GM12892 (cell line): ENCODE data around the gene BCO2.

Experiments used
- DNase-seq: peaks from one replicate; pipeline ENCODE4 v3.0.0; 2011; ENCODE audit not compliant: insufficient read length
- FAIRE-seq: peaks from 2 replicates; lab custom pipeline; 2011; peaks lifted over from hg19 to GRCh38; lab: Jason Lieb, UNC
- POLR2A ChIP-seq: IDR thresholded peaks from 2 replicates; pipeline ENCODE4 v1.6.1; 2011; ENCODE audit warnings: low read depth, low read length, control low read depth
- POLR2AphosphoS5 ChIP-seq: IDR thresholded peaks from 2 replicates; pipeline ENCODE4 v1.6.1; 2011; ENCODE audit warnings: low read depth, low read length, control low read depth
- TAF1 ChIP-seq: IDR thresholded peaks from 2 replicates; pipeline ENCODE4 v1.6.1; 2011; ENCODE audit warnings: low read depth, mild to moderate bottlenecking, control low read depth, low read length, borderline replicate concordance

BCO2 gene

DNA sequence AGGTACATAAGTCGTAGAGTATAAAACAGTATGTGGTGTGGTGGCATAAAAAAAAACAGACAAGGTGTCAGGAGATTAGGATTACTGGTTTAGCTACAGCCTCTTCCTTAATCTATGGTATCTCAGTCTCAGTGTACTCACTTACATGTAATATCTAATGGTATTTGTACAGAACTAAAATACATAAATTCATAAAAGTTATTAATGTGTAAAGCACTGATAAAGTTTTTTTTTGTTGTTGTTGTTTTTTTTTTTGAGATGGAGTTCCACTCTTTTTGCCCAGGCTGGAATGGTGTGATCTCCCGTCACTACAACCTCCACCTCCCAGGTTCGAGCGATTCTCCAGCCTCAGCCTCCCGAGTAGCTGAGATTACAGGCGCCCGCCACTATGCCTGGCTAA, 53.8 kb downstream of the BCO2 start:
- no peak for TF ChIP-seq POLR2AphosphoS5
- TF ChIP-seq POLR2A: no peak
- TF ChIP-seq TAF1: no peak
- FAIRE-seq: no peak
- DNase-seq: no peak

DNA sequence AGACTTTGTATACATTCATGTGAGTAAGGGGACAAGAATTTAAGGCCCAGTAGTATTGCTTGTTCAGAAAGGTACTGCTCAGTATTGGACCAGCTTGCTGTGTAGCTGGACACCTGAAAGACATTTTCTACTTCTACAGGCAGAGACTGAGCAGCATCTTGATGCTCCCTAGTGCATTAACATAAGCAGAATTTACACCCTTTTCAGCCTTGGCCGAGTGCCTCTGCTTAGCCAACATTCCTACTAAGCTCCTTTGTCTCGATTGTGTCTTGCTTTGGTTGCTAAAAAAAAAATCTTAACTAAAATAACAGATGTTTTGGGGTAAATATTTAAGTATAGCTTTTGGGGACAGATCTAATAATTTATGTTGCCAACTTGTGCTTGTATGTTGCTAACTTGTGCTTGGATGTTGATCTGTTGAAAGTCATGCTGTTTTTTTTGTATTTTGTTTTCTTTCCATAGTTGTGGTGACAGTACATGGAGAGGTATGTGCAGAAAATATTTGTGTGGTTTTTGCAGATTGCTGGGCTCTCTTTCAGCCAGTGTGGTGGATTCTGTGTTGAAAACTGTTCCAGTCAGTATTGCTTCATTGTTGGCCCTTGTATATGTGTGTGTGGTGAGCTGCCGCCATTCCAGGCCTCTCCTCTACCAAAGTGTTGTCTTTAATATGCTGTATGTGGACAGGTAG, 54.6 kb downstream of the BCO2 start:
- DNase-seq: no peak
- TF ChIP-seq POLR2AphosphoS5: no peak
- TF ChIP-seq TAF1: no peak
- TF ChIP-seq POLR2A: no peak
- no peak for FAIRE-seq

DNA sequence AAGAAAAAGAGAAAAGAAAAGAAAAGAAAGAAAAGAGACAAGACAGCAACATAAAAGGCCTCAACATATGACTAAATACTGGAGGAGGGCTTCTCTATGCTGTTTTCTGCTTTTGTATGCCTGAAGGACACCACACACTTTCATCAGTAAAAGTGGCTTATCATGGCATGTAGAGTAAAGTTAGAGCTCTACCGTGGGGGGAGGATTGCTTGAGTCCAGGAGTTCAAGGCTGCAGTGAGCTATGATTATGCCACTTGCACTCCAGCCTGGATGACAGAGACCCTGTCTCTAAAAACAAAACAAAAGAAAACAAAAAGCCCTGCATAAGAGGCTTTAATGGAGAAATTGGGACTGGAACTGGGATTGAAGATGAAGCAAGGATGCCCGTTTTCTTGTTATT, 56.6 kb downstream of the BCO2 start:
- no peak for TF ChIP-seq TAF1
- no peak for TF ChIP-seq POLR2A
- TF ChIP-seq POLR2AphosphoS5: no peak
- DNase-seq (no peak), FAIRE-seq (no peak)

DNA sequence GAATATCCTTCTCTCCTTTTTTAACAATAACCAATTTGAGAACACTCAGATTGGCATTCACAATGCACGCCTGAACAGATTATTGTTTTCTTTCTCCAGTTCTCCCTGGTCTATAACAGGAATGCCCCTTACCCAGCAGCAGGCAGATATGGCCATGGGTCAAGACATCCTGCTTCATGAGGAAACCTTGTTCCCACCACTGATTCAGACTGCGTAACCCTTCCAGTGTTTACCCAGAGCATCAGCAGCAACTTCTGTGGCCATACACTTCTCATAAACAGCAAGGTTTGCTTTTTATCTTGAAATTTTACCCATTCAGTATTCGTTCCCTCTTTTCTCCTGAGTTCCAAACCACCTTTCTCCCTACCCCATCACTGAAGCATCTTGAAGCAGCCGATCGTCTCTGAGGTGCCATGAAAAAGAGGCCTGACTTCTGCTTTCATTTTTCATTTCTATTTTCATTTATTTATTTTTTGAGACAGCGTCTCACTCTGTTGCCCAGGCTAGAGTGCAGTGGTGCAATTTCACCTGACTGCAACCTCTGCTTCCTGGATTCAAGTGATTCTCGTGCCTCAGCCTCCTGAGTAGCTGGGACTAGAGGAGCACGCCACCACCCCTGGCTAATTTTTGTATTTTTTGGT, 60.6 kb downstream of the BCO2 start:
- FAIRE-seq (peak; percentile 67), DNase-seq (no peak)
- TF ChIP-seq POLR2AphosphoS5: no peak
- no peak for TF ChIP-seq POLR2A
- no peak for TF ChIP-seq TAF1

DNA sequence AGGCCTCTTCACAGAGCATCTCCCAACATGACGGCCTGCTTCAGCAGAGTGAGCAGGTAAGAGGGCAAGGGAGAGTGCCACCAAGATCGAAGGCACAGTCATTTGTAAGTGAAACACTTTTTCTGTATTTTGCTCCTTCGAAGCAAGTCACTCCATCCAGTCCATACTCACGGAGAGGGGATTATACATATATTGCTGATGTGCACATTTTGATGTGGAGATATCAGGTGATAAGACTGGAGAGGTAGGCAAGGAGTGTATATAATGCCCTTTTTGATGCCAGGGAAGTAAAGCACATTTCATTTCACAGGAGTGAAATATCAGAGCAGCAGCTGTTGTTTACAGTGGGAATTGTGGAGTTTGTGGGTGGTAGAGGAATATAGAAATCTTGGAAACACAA, 62.1 kb downstream of the BCO2 start:
- FAIRE-seq: no peak
- no peak for TF ChIP-seq POLR2A
- TF ChIP-seq POLR2AphosphoS5: no peak
- TF ChIP-seq TAF1: no peak
- no peak for DNase-seq

DNA sequence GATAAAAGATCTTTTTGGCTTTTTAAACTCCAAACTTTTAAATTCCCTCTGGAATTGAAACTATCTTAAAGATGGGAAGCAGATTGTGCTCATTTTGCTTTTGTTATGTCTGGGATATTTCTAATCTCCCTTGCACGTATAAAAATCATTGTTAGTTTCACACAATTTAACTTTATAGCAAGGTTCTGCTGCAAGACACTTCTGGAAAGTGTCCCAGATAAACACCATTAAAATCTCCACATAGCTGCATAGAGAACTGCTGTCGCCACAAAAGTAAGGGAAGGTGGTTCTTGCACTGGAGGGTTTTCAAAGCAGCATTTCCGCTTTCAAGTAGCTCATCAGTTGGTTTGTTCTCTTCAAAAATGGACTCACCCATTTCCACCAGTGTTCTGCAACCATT, 62.7 kb downstream of the BCO2 start:
- TF ChIP-seq POLR2AphosphoS5 (no peak), TAF1 (no peak), POLR2A (no peak)

DNA sequence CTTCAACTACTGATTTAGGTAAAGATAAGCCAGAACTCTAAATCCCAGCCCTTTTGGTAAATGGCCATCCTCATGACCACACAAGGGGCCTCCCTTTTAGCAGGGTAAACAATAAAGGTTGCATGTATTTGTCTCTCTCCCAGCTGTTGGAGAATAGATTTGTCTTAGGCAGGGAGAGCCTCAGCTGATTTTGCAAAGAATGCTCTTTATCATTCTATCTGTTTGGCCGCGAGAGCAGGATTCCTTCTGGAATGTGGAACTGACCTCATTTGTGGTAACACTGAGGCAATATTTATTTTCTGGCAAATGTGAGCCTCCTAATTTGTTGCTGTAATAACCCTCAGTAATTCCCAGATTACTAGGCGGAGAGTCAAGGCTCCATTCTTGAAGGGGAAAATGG, 66.2 kb downstream of the BCO2 start:
- DNase-seq (no peak), FAIRE-seq (no peak)
- TF ChIP-seq POLR2AphosphoS5: no peak

More for the DNA sequence above, 62.7 kb downstream of the BCO2 start:
- FAIRE-seq: no peak
- DNase-seq: no peak

DNA sequence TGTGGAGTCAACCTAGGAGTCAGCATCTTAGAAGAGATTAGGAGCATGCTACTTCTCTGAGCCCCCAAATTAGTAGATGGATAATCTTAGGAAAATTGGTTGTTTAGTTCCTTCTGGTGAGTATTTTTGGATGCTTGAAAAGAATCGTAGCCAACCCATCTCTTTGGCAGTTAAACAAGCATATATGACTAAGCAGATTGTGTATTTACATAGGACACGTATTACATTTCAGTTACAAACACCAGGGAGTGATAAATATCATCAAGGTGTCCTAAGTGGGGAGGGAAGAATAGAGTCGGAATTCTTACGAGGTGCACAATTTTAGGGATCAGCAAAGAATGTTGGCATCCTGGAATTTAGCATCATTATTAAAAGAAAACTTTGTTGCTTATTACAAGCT, 71.9 kb downstream of the BCO2 start:
- FAIRE-seq (peak; percentile 21), DNase-seq (no peak)
- TF ChIP-seq TAF1: no peak
- TF ChIP-seq POLR2A: no peak
- TF ChIP-seq POLR2AphosphoS5: no peak

DNA sequence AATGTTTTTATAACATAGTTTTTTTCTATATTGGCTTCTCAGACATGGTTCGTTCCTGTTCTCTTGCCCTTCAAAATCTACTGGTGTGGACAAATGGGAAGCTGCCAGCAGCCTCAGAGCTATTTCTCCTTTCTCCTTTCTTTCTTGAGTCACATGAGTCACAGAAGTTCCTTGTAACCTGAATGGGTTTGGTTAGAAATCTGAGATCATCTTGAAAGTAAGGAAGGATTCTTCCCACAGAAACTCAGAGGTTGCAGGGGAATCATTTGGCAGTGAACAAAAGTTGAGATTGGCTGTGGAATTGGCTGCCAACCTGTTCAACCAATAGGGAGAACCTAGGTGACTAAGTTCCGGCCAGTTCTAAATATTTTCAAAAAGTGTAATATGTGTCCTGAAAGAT, 72.9 kb downstream of the BCO2 start:
- TF ChIP-seq POLR2A: no peak
- TF ChIP-seq TAF1: no peak
- TF ChIP-seq POLR2AphosphoS5: no peak
- no peak for FAIRE-seq
- no peak for DNase-seq

DNA sequence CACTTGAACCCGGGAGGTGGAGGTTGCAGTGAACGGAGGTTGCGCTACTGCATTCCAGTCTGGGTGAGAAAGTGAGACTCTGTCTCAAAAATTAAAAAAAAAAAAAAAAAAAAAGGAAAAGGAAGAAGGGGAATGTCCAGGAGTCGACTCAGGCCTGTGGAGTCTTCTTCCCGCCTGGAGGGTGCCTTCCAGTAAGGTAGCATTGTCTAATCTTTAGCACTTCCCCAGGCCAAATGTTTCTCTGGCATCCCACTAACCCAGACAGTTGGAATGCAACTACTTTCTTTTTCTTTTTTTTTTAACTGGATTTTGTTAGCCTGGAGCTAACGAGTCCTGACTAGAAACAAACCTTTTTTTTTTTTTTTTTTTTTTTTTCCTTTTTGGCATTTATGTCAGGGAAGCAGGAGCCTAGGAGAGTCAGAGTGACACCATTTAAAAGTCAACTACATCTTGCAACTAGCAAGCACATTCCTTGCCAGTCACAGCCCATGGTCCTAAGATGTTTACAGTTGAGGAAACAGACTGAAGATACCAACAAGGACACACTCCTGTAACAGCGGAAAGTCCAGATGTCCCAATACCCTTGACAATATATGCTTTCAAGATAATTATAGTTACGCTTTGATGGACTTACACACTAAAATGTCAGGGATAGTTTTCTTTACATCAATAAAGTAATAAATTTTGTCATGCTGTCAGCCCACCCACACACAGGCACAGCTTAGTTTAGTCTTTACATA, 74.7 kb downstream of the BCO2 start:
- FAIRE-seq: peak; percentile 33
- TF ChIP-seq TAF1 (no peak), POLR2A (no peak), POLR2AphosphoS5 (no peak)
- DNase-seq: no peak

DNA sequence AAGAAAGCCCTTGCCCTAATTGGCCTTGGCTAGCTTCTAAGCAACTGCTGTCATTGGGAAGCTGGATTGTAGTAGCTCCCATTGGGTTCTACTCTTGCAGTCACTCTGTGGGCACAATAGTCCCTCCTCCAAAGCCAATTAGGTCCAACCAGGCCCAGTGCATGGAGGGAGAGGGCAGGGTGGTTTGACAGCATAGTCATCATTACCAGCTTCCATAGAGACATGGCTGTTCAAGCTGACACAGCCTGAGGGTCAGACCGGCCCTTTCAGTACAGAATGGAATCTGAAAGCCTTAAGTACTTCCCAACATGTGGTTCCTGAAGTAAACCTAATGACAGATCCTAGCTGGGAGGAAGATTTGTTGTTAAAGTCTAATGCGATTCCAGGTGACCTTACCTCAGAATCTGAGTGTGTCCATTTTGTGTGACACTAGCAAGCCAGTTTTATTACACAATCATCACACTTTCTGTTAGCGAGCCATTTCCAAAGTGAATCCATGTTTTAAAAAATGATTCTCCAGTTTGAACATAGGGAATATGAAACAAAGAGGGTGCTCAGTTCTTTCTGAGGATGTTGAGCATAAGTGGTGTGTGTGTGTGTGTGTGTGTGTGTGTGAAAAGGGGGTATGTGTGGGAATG, 78.4 kb downstream of the BCO2 start:
- no peak for TF ChIP-seq TAF1
- TF ChIP-seq POLR2AphosphoS5: no peak
- TF ChIP-seq POLR2A: no peak
- no peak for DNase-seq
- FAIRE-seq: no peak
